Measurements from ENCODE around the gene SLC25A4. TPM values are rescaled to one million over a fixed set of nuclear protein-coding genes. Genes with fewer than 3 reads are reported as not detected.

SLC25A4 gene
- total RNA-seq, 1 donor from 2014 or later: 27.7 TPM

GRCh38 chr4:185179488-185179887 is 36.4 kb downstream of the SLC25A4 start:
- H3K27ac Mint-ChIP-seq (ENCODE audit: unreplicated experiment): no peak overlapping the region
- H3K9me3 Mint-ChIP-seq (ENCODE audit: unreplicated experiment): no peaks in the 10 kb centered on the region
- no peak overlapping the region for H3K4me3 Mint-ChIP-seq (ENCODE audit: unreplicated experiment)

GRCh38 chr4:185182239-185182638 is 39.2 kb downstream of the SLC25A4 start:
- Mint-ChIP-seq H3K9me3 (ENCODE audit: unreplicated experiment) (no peaks in the 10 kb centered on the region), H3K27ac (ENCODE audit: unreplicated experiment) (peak overlapping the region; percentile 69), H3K4me1 (ENCODE audit: unreplicated experiment) (peaks cover 21% of the 10 kb centered on the region), H3K36me3 (ENCODE audit: unreplicated experiment) (peaks cover 2% of the 10 kb centered on the region), H3K4me3 (ENCODE audit: unreplicated experiment) (no peak overlapping the region), H3K27me3 (ENCODE audit: unreplicated experiment) (no peaks in the 10 kb centered on the region)
- DNase-seq (ENCODE audit: extremely low spot score, unreplicated experiment): no peak
- TF ChIP-seq CTCF (IDR thresholded peaks at IDR 0.05): no peak

More at GRCh38 chr4:185179488-185179887, 36.4 kb downstream of the SLC25A4 start:
- peaks cover 3% of the 10 kb centered on the region for H3K36me3 Mint-ChIP-seq (ENCODE audit: unreplicated experiment)
- no peak for TF ChIP-seq CTCF (IDR thresholded peaks at IDR 0.05)
- no peak for DNase-seq (ENCODE audit: extremely low spot score, unreplicated experiment)
- H3K4me1 Mint-ChIP-seq (ENCODE audit: unreplicated experiment): peaks cover 25% of the 10 kb centered on the region
- no peaks in the 10 kb centered on the region for H3K27me3 Mint-ChIP-seq (ENCODE audit: unreplicated experiment)

GRCh38 chr4:185183622-185184281 is 40.7 kb downstream of the SLC25A4 start:
- no peaks in the 10 kb centered on the region for H3K9me3 Mint-ChIP-seq (ENCODE audit: unreplicated experiment)
- no peak overlapping the region for H3K27ac Mint-ChIP-seq (ENCODE audit: unreplicated experiment)
- peaks cover 21% of the 10 kb centered on the region for H3K4me1 Mint-ChIP-seq (ENCODE audit: unreplicated experiment)
- H3K36me3 Mint-ChIP-seq (ENCODE audit: unreplicated experiment): peaks cover 5% of the 10 kb centered on the region
- TF ChIP-seq CTCF (IDR thresholded peaks at IDR 0.05): peak; percentile 86
- peak; percentile 87 for DNase-seq (ENCODE audit: extremely low spot score, unreplicated experiment)
- H3K27me3 Mint-ChIP-seq (ENCODE audit: unreplicated experiment): no peaks in the 10 kb centered on the region
- H3K4me3 Mint-ChIP-seq (ENCODE audit: unreplicated experiment): no peak overlapping the region

- Mint-ChIP-seq H3K4me3 (ENCODE audit: unreplicated experiment) (no peak overlapping the region), H3K9me3 (ENCODE audit: unreplicated experiment) (no peaks in the 10 kb centered on the region), H3K36me3 (ENCODE audit: unreplicated experiment) (peaks cover 20% of the 10 kb centered on the region), H3K4me1 (ENCODE audit: unreplicated experiment) (peaks cover 8% of the 10 kb centered on the region), H3K27ac (ENCODE audit: unreplicated experiment) (no peak overlapping the region), H3K27me3 (ENCODE audit: unreplicated experiment) (no peaks in the 10 kb centered on the region)
- TF ChIP-seq CTCF (IDR thresholded peaks at IDR 0.05): no peak
- no peak for DNase-seq (ENCODE audit: extremely low spot score, unreplicated experiment)
Measured at GRCh38 chr4:185186769-185187168, 43.7 kb downstream of the SLC25A4 start.

- Mint-ChIP-seq H3K36me3 (ENCODE audit: unreplicated experiment) (peaks cover 20% of the 10 kb centered on the region), H3K4me3 (ENCODE audit: unreplicated experiment) (no peak overlapping the region), H3K27ac (ENCODE audit: unreplicated experiment) (no peak overlapping the region), H3K27me3 (ENCODE audit: unreplicated experiment) (no peaks in the 10 kb centered on the region), H3K9me3 (ENCODE audit: unreplicated experiment) (no peaks in the 10 kb centered on the region), H3K4me1 (ENCODE audit: unreplicated experiment) (no peaks in the 10 kb centered on the region)
- TF ChIP-seq CTCF (IDR thresholded peaks at IDR 0.05): no peak
- DNase-seq (ENCODE audit: extremely low spot score, unreplicated experiment): no peak
Measured at GRCh38 chr4:185189606-185190305, 46.7 kb downstream of the SLC25A4 start.
